Astrocyte (in vitro differentiated cells and primary cell): Measurements from ENCODE around the gene PLPPR1. TPM values are rescaled to one million over a fixed set of nuclear protein-coding genes. Genes with fewer than 3 reads are reported as not detected.

Experiments
- DNase-seq: peaks from one replicate; pipeline ENCODE4 v3.0.0-alpha.2; 2010; ENCODE audit warnings: low read depth
- FAIRE-seq: peaks from 2 replicates; lab custom pipeline; 2011; peaks lifted over from hg19 to GRCh38; lab: Jason Lieb, UNC
- H2AFZ ChIP-seq: 2 replicates; pipeline ENCODE4 v1.6.0; 2012; ENCODE audit warnings: low read depth, low read length, inconsistent platforms
- H3K27ac ChIP-seq: 2 replicates; pipeline ENCODE4 v1.5.1; 2011; ENCODE audit warnings: low read depth, low read length, inconsistent platforms
- H3K27me3 ChIP-seq: 2 replicates; pipeline ENCODE4 v1.6.0; 2011; ENCODE audit warnings: low read length, inconsistent platforms; ENCODE audit not compliant: insufficient read depth
- H3K36me3 ChIP-seq: 2 replicates; pipeline ENCODE4 v1.5.1; 2011; ENCODE audit warnings: low read length, inconsistent platforms; ENCODE audit not compliant: insufficient read depth
- H3K4me1 ChIP-seq: 2 replicates; pipeline ENCODE4 v1.5.1; 2011; ENCODE audit warnings: low read length, inconsistent platforms; ENCODE audit not compliant: insufficient read depth
- H3K4me2 ChIP-seq: 2 replicates; pipeline ENCODE4 v1.6.0; 2012; ENCODE audit warnings: low read length, inconsistent platforms
- H3K4me3 ChIP-seq: 2 replicates; pipeline ENCODE4 v1.5.1; 2011; ENCODE audit warnings: low read depth, mild to moderate bottlenecking, low read length, inconsistent platforms; ENCODE audit not compliant: insufficient read depth
- H3K79me2 ChIP-seq: 2 replicates; pipeline ENCODE4 v1.6.0; 2012; ENCODE audit warnings: mild to moderate bottlenecking, low read length, inconsistent platforms; ENCODE audit not compliant: insufficient read depth
- H3K9ac ChIP-seq: 2 replicates; pipeline ENCODE4 v1.6.0; 2012; ENCODE audit warnings: mild to moderate bottlenecking, low read length, inconsistent platforms
- H3K9me3 ChIP-seq: 2 replicates; pipeline ENCODE4 v1.5.1; 2012; ENCODE audit warnings: low read depth, mild to moderate bottlenecking, low read length, inconsistent platforms; ENCODE audit not compliant: insufficient read depth
- H4K20me1 ChIP-seq: 2 replicates; pipeline ENCODE4 v1.6.0; 2012; ENCODE audit warnings: low read length, inconsistent platforms; ENCODE audit not compliant: insufficient read depth
- H3K27ac Mint-ChIP-seq: one replicate; pipeline ENCODE4 v1.8.0; 2021; ENCODE audit warnings: mild to moderate bottlenecking, mixed read lengths; ENCODE audit not compliant: unreplicated experiment
- H3K27me3 Mint-ChIP-seq: one replicate; pipeline ENCODE4 v1.8.0; 2021; ENCODE audit warnings: low read depth, mixed read lengths; ENCODE audit not compliant: unreplicated experiment
- H3K36me3 Mint-ChIP-seq: one replicate; pipeline ENCODE4 v1.8.0; 2021; ENCODE audit warnings: low read depth, mixed read lengths; ENCODE audit not compliant: unreplicated experiment
- H3K4me1 Mint-ChIP-seq: one replicate; pipeline ENCODE4 v1.8.0; 2021; ENCODE audit warnings: low read depth, mixed read lengths; ENCODE audit not compliant: unreplicated experiment
- H3K4me3 Mint-ChIP-seq: one replicate; pipeline ENCODE4 v1.8.0; 2021; ENCODE audit warnings: mild to moderate bottlenecking, moderate library complexity, mixed read lengths; ENCODE audit not compliant: unreplicated experiment
- H3K9me3 Mint-ChIP-seq: one replicate; pipeline ENCODE4 v1.8.0; 2021; ENCODE audit warnings: mild to moderate bottlenecking, mixed read lengths; ENCODE audit not compliant: unreplicated experiment
- CTCF ChIP-seq: IDR thresholded peaks from 2 replicates; pipeline ENCODE4 v1.5.1; 2011; ENCODE audit warnings: low read depth, mild to moderate bottlenecking, inconsistent platforms, low read length, moderate library complexity; ENCODE audit not compliant: insufficient read depth
- EZH2 ChIP-seq: IDR thresholded peaks from 2 replicates; pipeline ENCODE4 v1.6.1; 2012; ENCODE audit warnings: mild to moderate bottlenecking, low read length, inconsistent platforms; ENCODE audit not compliant: insufficient read depth
- total RNA-seq: library from RNA; stranded (reverse); gene quantifications from 2 replicates; pipeline ENCODE4 v1.2.1, GENCODE V29; 2021

PLPPR1 gene
- total RNA-seq, 1 donor from 2014 or later: not detected

DNA sequence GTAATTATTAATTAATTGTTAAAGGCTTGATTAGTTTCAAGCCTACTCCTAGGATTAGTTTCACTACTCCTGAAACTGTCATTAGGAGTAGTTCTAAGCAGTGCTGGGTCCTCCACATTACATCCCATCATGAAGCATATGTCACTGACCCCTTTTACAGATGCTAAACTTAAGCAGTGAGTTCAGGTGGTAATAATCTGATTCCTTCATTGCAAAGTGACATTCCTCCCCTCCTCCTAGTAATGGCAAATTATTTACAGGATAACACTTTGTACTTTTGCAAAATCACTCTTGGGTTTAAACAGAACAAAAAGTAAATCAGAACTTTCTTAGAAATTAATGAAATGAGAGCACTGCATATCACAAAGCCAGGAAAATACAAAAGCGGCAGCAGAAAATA is 303.8 kb downstream of the PLPPR1 start:
- no peak overlapping the region for H3K4me3 Mint-ChIP-seq

DNA sequence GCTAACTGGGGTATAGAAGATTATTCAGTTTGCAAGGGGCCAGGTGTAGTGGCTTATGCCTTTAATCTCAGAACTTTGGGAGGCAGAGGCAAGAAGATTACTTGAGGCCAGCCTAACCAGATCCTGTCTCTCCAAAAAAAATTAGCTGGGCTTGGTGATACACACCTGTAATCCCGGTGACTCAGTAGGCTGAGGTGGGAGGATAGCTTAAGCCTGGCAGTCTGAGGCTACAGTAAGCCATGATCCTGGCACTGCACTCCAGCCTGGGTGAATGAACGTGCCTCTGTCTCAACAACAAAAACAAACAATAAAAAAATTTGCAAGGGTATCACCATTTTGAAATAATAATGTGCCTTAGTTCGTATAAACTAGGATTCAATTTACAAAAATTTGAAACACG is 305.0 kb downstream of the PLPPR1 start:
- H3K4me3 ChIP-seq: no peak overlapping the region
- no peaks in the 10 kb centered on the region for H3K36me3 ChIP-seq
- no peak overlapping the region for H3K4me2 ChIP-seq
- H3K27me3 ChIP-seq: no peaks in the 10 kb centered on the region
- DNase-seq (no peak), FAIRE-seq (no peak)
- no peak overlapping the region for H3K27ac ChIP-seq
- H3K9ac ChIP-seq: no peak overlapping the region
- Mint-ChIP-seq H3K9me3 (no peaks in the 10 kb centered on the region), H3K4me1 (no peaks in the 10 kb centered on the region), H3K36me3 (no peaks in the 10 kb centered on the region), H3K27ac (no peak overlapping the region), H3K27me3 (no peaks in the 10 kb centered on the region), H3K4me3 (no peak overlapping the region)
- H4K20me1 ChIP-seq: no peaks in the 10 kb centered on the region
- no peaks in the 10 kb centered on the region for H3K79me2 ChIP-seq
- no peaks in the 10 kb centered on the region for H3K9me3 ChIP-seq
- no peak overlapping the region for H2AFZ ChIP-seq
- no peaks in the 10 kb centered on the region for H3K4me1 ChIP-seq
- TF ChIP-seq CTCF (no peak), EZH2 (no peak)

More for the DNA sequence above, 303.8 kb downstream of the PLPPR1 start:
- Histone ChIP-seq H3K27ac (no peak overlapping the region), H3K4me2 (no peak overlapping the region), H3K79me2 (no peaks in the 10 kb centered on the region), H3K9ac (no peak overlapping the region), H3K9me3 (no peaks in the 10 kb centered on the region), H3K4me3 (no peak overlapping the region), H3K27me3 (no peaks in the 10 kb centered on the region), H4K20me1 (no peaks in the 10 kb centered on the region), H3K36me3 (no peaks in the 10 kb centered on the region), H2AFZ (no peak overlapping the region), H3K4me1 (no peaks in the 10 kb centered on the region)
- H3K9me3 Mint-ChIP-seq: peaks cover under 1% of the 10 kb centered on the region
- H3K4me1 Mint-ChIP-seq: no peaks in the 10 kb centered on the region
- H3K27me3 Mint-ChIP-seq: no peaks in the 10 kb centered on the region
- no peak overlapping the region for H3K27ac Mint-ChIP-seq
- H3K36me3 Mint-ChIP-seq: no peaks in the 10 kb centered on the region
- TF ChIP-seq EZH2 (no peak), CTCF (no peak)
- DNase-seq (no peak), FAIRE-seq (no peak)

DNA sequence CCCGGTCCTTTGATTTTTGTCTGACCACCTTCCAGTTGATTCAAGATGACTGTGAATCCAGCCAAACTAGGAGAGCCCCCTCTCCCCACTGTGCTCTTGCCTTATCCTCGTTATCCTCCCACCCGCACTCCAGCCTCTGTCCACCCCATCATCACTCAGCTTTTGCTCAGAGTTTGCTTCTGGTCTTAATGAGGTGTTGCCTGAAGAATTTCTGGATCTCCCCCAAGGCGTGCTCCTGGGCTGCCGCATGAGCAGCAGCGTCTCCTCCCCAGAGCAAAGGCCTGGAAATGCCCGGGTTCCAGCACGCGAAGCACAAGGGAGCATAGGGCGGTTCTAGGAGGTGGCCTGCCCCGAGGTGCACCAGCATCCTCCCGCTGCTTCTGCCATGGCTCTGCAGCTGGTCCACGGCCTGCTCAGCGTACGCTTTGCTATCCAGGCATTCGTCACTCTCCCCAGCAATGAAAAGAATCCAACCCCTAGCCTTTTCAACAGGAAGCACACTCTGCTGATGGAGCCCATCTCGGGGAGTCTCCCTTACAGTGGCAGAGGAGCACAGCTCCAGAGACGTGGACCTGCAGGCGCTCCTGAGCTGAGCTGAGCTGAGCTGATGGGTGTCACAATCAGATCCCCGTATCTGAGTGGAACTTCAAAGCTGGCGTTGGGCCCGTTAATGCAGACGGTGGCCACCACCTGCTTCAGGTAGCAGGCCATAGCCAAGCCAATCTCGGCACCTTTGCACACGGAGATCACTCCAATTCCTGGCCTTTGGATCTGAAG is 305.6 kb downstream of the PLPPR1 start:
- H3K9ac ChIP-seq: no peak overlapping the region
- no peaks in the 10 kb centered on the region for H3K4me1 Mint-ChIP-seq
- no peaks in the 10 kb centered on the region for H3K36me3 ChIP-seq
- no peaks in the 10 kb centered on the region for H3K27me3 Mint-ChIP-seq
- H3K9me3 Mint-ChIP-seq: no peaks in the 10 kb centered on the region
- DNase-seq (no peak), FAIRE-seq (no peak)
- no peaks in the 10 kb centered on the region for H3K27me3 ChIP-seq
- H3K79me2 ChIP-seq: no peaks in the 10 kb centered on the region
- no peaks in the 10 kb centered on the region for H4K20me1 ChIP-seq
- no peak overlapping the region for H3K27ac ChIP-seq
- H2AFZ ChIP-seq: no peak overlapping the region
- no peaks in the 10 kb centered on the region for H3K9me3 ChIP-seq
- no peaks in the 10 kb centered on the region for H3K4me1 ChIP-seq
- no peaks in the 10 kb centered on the region for H3K36me3 Mint-ChIP-seq
- no peak overlapping the region for H3K27ac Mint-ChIP-seq
- H3K4me3 Mint-ChIP-seq: no peak overlapping the region
- no peak overlapping the region for H3K4me3 ChIP-seq
- TF ChIP-seq EZH2 (no peak), CTCF (no peak)
- H3K4me2 ChIP-seq: no peak overlapping the region
